Measurements from ENCODE around the gene LRP11.
A peak's percentile ranks its signal among the peaks of the same experiment; 100 is the strongest.
"Not testable (repeated sequence)": the region's sequence is repeated elsewhere in the genome, so short reads cannot be mapped to it uniquely, and the experiment has no call there.

The LRP11 gene

GRCh38 chr6:149897855-149898744 is 33.9 kb upstream of the LRP11 start, which contains the start of gene RAET1E:
TSS of gene RAET1E (minus strand) at chr6:149898113. CDS start at chr6:149890901, 7,212 bp downstream.
- no peak for DNase-seq

GRCh38 chr6:149897015-149897697 is 33.0 kb upstream of the LRP11 start:
- DNase-seq = no peak

DNA sequence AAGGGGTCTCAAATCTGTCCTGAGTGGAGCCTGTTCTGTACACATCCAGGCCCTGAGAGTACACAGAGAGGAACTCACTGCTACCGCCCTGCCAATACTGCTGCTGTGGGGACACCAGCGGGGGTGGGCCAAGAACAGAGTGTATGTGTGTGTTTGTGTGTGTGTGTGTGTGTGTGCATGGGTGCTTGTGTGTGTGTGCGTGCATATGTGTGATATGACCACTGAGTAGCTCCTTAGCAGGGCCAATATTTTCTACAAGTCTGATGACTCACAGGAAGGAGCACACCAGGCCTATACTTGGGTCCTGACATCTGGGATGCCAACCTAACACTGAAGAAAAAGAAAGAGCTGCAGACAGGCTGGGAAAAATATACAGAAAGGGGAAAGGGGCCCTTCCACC is 32.3 kb upstream of the LRP11 start:
- no peak for DNase-seq

GRCh38 chr6:149895833-149896271 is 31.7 kb upstream of the LRP11 start:
- no peak for DNase-seq

GRCh38 chr6:149895048-149895590 is 31.0 kb upstream of the LRP11 start:
- no peak for DNase-seq

- DNase-seq = not testable (repeated sequence)
Measured at GRCh38 chr6:149891864-149892263, 27.7 kb upstream of the LRP11 start.

DNA sequence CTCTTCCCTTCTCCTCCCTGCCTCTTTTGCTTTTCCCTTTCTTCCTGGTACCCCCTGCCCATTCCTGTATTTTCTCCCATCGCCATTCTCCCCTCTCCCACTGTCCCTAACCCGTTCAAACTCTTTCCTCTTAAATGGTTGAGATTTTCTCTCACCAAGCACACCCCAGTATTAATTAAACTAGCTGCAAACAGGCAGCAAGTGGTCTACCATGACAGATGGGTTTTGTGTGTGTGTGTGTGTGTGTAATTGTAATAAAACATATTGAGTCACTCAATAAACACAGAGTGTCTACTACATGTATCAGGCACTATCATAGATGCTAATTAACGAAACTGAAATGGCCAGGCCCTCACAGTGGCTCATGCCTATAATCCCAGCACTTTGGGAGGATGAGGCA is 27.1 kb upstream of the LRP11 start:
- no peak for DNase-seq

DNA sequence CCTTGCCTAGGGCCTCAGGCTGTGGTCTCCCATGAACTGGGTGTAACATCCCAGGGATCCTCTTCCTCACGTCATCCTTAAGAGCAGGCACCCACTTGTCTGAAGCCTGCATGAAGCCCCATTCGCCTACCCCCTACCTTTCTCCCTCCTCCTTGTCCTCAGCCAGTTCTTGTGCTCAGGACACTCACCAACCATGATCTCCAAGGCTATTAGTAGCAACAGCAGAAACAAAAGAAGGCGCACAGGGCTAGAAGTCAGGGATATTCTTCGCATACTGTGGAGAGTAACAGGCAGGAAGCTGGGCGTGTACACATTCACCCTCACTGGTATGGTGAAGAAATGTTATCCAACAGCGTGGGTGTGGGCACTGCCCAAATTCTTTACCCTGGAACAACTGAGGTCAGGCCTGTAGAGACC is 26.5 kb upstream of the LRP11 start:
- DNase-seq = no peak

GRCh38 chr6:149889326-149889725 is 25.2 kb upstream of the LRP11 start:
- DNase-seq = no peak

GRCh38 chr6:149888659-149889058 is 24.5 kb upstream of the LRP11 start:
- DNase-seq = no peak

DNA sequence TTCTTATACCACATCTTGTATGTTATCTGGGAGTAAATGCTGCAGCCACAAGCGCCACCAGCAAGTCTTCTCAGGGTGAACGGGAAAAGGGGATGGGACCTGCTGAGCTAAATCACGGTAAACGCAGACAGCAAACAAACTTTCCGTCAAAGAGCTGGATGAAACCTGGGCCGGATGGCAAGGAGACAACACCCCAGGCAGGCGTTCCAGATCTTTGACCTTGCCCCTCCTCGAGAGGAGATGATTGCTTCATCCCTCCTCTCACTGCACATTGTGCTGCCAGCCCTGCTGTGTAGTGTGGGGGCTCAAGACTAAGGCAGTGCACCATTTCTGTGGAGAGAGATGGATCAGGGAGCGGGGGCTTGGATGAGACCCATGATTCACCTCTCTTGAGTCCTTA is 23.9 kb upstream of the LRP11 start:
- DNase-seq = no peak

DNA sequence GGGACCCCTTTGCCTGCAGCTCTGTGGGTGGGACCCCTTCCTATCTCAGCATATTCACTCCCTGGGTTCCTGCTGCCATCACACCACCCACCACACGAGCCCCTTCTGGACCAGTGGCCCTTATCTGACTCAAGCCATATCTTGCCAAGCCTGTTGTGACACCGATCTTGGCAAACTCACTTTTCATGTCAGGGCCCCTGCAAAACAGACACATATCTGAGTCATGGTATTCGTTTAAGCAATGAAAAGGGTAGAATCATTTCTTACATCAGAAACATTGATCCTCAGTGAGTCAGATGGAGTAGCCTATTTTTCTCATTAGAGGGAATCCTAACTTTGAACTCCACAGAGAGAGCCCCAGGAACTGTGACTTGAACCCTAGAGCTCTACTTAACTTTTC is 23.2 kb upstream of the LRP11 start:
- no peak for DNase-seq

GRCh38 chr6:149885888-149886287 is 21.7 kb upstream of the LRP11 start:
- DNase-seq = no peak

DNA sequence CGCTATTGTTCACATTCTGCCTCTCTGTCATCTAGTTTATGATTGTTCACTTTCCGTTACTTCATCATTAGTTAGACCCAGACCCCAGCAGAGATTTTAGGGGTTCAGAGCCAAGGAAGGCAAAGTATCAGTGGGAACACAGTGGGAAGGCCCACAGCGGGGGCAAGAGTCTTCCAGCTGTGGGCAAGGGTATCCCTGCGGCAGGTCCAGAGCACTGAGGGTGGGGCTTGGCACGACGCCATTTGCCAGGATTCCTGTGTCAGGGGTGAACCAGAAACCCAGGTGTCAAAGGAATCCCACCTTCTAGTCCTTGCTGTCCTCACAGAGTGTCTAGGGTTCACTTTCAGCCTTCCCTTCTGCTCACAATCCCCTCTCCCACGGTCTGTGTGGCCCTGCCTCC is 20.5 kb upstream of the LRP11 start:
- DNase-seq = no peak

- DNase-seq = peak; percentile 72
Measured at GRCh38 chr6:149884215-149884614, 20.1 kb upstream of the LRP11 start.

DNA sequence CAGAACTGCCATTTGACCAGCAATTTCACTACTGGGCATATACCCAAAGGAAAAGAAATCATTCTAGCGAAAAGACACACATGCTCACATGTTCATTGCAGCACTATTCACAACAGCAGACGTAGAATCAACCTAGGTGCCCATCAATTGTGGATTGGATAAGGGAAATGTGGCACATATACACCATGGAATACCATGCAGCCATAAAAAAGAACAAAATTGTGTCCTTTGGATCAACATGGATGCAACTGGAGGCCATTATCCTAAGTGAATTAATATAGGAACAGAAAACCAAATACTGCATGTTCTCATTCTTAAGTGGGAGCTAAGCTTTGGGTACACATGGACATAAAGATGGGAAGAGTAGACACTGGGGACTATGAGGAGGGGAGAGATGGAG is 17.7 kb upstream of the LRP11 start:
- no peak for DNase-seq

DNA sequence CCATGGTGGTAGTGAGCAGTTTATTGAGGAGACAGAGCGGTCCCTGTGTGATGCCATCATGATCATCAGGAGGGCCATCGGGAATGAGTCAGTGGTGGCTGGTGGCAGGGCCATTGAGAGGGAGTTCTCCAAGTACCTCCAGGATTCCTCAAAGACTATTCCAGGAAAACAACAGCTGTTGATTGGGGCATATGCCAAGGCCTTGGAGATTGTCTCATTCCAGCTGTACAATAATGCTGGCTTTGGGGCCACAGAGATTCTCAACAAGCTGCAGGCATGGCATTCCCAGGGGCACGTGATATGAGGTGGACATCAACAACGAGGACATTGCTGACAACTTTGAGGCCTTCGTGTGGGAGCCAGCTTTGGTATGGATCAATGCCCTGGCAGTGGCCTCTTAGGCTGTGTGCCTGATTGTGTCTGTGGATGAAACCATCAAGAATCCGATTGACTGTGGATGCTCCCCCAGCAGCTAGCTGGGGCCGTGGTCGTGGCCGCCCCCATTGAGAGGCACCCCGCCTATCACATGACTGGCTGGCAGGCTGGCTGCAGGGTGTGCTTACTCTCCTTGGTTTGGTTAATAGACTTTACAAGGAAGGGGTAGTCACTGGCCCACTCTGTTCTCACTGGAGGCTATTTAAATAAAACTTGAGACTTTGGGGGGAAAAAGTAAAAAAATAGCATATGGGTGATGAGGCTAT is 17.1 kb upstream of the LRP11 start:
- no peak for DNase-seq

DNA sequence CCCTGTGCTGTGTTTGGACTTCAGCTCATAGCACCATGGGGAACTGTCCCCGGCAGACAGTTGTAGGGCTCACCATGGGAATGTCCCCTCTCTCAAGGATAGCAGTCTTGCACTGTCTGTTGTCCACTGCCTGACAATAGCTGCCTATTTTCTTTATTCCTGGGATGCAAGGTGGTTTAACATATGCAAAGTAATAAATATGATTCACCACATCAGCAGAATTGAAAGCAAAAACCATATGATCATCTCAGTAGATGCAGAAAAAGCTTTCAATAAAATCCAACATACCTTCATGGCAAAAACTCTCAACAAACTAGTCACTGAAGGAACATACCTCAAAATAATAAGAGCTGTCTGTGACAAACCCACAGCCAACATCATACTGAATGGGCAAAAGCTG is 13.5 kb upstream of the LRP11 start:
- no peak for DNase-seq

- no peak for DNase-seq
Measured at GRCh38 chr6:149876241-149876933, 12.2 kb upstream of the LRP11 start.

DNA sequence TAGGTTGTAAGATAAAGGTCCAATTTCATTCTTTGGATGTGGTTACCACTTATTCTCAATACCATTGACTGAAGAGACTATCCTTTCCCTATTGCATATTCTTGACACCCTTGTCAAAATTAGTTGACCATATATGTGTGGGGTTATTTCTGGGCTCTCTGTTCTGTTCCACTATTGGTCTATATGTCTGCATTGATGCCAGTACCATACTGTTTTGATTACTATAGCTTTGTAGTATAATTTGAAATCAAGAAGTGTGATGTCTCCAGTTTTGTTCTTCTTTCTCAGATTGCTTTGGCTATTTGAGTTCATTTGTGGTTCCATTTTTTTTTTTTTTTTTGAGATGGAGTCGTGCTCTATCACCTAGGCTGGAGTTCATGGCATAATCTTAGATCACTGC is 8.1 kb upstream of the LRP11 start:
- DNase-seq = no peak

GRCh38 chr6:149871182-149871581 is 7.0 kb upstream of the LRP11 start:
- no peak for DNase-seq

- DNase-seq = no peak
Measured at GRCh38 chr6:149869275-149869892, 5.2 kb upstream of the LRP11 start.
